Activated CD4-positive, alpha-beta T cell treated with anti-CD3 and anti-CD28 coated beads, Interleukin-2, Interleukin-6, amounts not matched to agents 100 ng/mL and 50 ng/mL, durations not matched to agents 16 hours and 8 hours (primary cell): ENCODE measurements around the gene PRKCI.

ENCODE experiments used
- DNase-seq: peaks from one replicate; pipeline ENCODE4 v3.0.0-alpha.2; 2020

PRKCI gene

GRCh38 chr3:170346481-170347392 lies 124.5 kb downstream of the PRKCI start:
- DNase-seq = no peak

- no peak for DNase-seq
Measured at GRCh38 chr3:170350515-170351413, 128.5 kb downstream of the PRKCI start.

GRCh38 chr3:170352936-170353335 lies 130.7 kb downstream of the PRKCI start:
- no peak for DNase-seq

- DNase-seq = no peak
Measured at GRCh38 chr3:170353485-170353884, 131.3 kb downstream of the PRKCI start.

GRCh38 chr3:170354760-170355159 lies 132.5 kb downstream of the PRKCI start:
- DNase-seq = no peak
